Measurements from ENCODE around the gene SAMM50.

DNA sequence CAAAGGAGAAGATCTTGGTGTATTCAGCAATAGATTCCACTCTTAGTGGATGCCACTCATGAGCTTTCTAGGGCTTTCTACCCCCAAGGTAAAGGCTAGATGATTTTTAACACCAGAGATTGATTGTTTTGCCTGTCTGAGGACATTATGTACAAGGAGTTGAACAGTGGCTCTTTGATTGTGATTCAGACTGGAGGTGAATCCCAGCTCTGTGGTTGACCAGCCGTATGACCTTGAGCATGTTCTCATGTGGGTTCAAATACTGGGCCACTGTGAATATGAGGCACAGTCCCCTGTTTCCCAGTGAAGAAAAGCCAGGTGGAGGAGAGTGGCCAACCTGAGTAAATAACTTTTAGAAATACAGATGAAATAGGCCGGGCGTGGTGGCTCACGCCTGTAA, 44.9 kb downstream of the SAMM50 start:
- TF ChIP-seq, protein P1, sequence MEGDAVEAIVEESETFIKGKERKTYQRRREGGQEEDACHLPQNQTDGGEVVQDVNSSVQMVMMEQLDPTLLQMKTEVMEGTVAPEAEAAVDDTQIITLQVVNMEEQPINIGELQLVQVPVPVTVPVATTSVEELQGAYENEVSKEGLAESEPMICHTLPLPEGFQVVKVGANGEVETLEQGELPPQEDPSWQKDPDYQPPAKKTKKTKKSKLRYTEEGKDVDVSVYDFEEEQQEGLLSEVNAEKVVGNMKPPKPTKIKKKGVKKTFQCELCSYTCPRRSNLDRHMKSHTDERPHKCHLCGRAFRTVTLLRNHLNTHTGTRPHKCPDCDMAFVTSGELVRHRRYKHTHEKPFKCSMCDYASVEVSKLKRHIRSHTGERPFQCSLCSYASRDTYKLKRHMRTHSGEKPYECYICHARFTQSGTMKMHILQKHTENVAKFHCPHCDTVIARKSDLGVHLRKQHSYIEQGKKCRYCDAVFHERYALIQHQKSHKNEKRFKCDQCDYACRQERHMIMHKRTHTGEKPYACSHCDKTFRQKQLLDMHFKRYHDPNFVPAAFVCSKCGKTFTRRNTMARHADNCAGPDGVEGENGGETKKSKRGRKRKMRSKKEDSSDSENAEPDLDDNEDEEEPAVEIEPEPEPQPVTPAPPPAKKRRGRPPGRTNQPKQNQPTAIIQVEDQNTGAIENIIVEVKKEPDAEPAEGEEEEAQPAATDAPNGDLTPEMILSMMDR (IDR thresholded peaks at IDR 0.05): no peak
- TF ChIP-seq POLR2A (IDR thresholded peaks at IDR 0.05): no peak

Measured in lower leg skin (tissue), 3 donors.